Measurements from ENCODE around the gene PARVA.

Gene PARVA

DNA sequence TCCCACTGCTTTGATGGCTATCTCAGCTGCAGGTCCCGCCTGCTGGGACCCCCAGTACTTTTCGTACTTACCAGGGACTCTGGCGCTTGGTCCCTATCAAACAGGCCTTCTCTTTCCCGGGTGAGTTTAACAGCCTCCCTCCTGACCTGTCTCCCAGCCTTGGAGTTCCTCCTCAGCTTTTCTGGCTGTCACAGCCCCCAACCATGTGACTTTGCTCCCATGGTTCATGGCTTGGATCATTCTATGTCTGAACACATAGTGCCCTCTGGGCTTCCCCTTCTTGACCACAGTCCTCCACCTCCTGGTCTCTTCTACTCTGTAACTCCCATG is 56.9 kb downstream of the PARVA start:
- DNase-seq = no peak

DNA sequence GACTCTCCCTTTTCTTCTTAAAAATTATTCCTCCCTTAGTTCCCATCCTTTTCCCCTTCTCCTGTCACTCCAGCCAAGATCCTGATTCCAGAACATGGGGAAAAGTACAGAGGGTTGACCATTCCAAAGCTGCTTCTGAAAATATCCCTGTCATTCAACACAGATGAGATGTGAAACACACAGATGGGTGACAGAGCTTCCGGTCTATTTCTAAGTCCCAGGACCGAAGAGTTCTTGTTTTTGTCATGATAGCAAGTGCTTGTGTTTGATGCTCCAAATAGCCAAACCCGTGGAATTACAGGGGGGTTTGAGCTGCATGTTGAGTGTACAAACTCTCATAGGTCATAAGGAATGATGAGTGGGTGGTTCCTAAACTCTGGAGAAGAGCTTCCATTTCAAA is 57.9 kb downstream of the PARVA start:
- no peak for DNase-seq

DNA sequence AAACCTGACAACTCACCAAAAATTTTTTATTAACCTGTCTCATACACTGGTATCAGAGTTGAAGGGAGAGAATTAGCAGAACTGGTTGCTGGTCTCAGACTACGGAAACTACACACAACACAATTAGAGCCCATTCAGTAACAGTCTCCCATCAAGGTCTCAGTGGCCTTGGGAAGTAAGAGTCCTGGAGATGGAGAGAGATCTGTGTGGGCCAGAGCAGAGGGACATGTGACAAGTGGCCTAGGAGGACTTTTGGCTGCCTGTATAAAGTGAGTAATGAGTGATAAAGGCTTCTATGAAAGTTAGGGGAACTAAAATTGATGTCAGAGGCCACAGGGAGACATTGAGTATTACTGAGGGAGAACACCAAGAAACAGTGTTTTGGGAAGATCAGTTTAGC is 58.9 kb downstream of the PARVA start:
- DNase-seq = no peak

DNA sequence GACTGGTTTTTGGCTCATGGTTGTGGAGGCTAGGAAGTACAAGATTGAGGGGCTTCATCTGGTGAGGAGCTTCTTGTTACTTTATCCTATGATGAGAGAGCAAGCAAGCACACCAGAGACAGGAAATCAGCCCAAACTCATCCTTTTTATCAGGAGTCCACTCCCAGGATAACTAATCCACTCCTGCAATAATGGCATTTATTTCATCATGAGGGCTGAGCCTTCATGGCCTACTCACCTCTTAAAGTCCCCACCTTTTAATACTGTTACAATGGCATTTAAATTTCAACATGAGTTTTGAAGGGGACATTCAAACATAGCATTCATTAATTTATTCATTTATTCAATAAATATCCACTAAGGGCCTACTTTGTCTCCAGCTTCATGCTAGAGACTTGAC is 60.9 kb downstream of the PARVA start:
- no peak for DNase-seq

DNA sequence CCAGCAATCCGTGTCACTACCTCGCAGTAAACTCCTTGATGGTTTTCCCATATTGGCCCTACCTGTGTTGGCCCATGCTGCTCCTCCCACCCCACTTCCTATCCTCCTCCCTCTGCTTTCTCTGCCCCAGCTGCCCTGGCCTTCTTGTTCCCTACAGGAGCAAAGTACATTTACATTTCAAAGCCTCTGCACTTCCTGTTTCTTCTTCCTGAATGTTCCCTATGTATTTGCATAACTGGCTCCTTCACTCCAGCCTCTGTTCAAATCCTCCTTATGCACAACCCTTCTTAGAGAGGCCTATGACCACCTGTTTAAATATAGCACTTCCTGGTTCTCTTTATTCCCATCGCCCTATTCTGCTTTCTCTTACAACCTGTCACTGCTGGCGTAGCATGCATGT is 62.2 kb downstream of the PARVA start:
- no peak for DNase-seq

DNA sequence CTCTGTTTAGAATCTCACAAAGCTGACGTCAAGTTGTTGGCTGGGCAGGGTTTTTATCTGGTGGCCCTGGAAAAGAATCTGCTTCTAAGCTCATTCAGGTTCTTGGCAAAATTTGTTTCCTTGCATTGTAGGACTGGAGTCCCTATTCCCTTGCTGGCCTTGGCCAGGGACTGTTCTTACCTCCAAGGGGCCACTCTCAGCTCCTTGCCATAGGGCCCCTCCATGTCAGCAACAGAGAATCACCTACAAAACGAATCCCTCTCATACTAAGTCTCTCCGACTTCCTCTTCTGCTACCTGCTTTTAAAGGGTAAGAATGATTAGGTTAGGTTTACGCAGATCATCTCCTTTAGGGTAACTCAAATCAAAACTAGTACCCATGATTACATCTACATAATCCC is 63.2 kb downstream of the PARVA start:
- DNase-seq = no peak

DNA sequence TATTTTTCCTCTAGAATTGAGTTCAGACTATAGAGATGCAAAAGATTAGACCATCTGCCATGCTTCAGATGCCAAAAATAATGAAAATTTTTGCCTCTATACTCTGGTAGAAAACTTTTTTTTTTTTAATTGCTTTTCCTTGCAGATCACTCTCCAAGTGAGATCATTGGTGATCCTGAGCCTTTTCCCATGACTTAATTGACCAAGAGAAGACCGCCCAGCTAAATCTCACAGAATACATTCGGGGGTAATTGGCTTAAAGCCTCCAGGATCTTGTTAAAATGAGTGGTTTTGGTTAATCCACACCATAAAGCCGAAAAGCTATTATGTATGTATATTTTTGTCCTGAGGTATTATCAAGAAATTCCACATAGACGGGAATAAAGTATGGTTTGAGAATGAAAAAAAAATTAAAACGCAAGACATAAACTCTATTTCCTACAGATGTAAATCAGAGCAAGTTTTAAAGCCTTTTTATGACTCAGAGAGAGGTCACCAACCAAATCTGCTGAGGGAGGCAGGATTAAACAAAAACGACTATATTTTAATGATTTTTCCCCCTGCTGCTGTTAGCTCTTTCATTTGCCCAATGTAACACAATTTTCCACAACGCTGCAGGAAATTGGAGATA is 64.0 kb downstream of the PARVA start:
- no peak for DNase-seq

DNA sequence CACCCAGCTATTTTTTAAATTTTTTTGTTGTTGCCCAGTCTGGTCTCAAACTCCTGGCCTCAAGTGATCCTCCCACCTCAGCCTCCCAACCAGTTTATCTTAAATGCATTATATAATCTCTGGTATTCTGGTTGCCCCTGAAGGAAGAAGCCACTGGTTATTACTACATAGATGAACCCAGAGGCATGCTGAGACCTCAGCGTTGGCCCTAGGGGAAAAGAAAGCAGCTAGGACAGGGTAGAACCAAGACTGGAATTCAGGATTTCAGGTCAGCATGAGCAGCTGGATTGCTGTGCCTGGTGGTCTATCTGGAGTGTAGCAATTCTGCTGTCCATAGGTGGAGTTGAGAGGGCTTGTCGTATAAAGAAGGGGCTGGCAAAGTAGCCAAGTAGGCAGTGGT is 67.2 kb downstream of the PARVA start:
- no peak for DNase-seq

DNA sequence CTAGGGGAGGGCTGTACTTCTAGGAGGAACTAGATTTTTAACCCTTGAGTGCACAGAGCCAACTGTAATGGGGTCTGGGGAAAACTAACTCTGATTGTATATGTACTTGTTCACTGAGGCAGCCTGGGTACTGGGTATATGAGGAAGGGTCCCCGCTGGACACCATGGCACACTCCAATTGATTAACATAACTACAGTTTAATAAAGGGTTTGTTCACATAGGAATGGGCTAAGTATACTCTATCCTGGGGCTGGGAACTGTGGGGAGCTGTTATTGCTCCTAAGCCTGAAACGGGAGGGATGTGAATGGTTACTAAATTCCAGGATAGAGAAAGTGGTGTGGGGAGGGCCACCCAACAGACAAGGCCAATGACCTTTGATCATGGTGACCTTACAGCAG is 67.6 kb downstream of the PARVA start:
- no peak for DNase-seq

DNA sequence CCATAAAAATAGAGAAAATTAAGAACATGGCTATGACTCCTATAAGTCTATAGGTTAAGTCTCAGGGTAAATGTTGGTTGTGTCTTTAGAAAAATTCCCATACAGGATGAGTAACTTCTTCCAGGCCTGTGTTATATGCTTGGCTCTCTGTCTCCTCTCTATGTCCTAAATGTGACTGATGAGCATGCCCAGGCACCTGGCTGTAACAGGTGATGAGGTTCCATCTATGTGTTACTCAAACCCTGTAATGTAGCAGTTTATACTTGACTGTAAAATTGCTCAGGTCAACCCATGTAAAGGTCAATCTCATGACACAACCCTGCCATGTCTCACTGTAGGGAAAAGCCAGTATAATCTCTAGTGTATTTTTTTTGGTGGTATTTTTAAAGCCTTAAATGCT is 69.5 kb downstream of the PARVA start:
- no peak for DNase-seq

DNA sequence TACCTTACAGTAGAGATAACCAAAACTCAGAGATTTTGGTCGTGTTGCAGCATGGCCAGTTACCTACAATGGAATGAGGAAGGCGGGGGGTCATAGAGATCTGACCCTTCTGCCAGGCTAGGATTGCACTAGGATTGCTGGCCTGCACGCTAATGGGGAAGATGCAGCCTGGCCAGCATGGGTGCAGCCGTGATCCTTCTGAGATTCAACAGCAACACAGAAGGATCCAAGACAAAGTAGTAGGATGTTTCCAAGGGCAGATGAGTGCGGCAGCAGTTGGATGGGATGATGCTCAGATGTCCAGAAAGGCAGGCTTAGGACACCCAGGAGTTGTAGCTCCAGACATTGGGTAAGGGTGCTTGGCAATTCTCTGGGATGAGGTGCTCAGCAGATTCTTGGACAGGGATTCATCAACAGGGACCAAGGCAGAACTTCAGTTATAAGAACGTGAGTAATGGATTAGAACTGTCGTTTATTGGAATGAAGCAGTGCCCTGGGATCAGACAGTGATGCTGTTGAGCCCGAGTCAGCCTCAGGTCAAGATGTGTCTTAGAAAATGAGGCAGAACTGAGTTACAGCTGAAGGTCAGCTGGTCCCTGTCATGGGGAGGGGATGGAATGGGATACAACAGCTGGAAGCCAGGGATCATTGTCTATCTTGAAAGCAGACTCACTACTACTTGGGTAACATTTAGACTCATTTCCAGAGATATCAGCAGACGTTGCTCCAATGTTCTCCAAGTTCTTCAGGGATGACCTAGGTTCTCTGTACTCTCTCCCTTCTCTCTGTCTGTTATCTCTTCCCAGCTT is 71.0 kb downstream of the PARVA start:
- no peak for DNase-seq

DNA sequence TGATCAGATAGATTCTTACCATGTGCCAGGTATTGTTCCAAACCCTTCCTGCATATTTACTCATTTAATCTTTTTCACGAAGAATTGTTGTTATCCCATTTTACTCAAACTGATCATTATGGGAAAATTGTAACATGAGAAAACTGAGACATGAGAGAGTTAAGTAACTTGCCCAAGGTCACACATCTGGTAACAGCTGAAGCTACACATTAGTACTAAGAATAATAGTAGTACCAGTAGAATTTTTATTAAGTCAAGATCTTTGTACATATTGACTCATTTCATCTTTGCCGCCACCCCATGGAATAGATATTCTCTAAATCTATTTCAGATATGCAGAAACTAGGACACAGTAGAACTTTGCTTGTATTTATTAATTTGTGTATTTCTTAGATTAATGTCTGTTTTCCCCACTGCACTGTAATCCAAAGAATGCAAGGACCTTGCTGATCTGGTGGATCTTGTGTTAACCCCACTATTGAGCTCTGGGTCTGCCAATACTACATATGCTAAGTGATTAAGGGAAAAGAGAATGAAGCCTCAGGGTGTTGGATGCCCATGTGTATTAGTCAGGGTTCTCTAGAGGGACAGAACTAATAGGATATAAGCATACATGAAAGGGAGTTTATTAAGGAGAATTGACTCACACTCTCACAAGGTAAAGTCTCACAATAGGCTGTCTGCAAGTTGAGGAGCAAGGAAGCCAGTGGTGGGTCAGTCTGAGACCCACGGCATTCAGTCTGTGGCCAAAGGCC is 72.8 kb downstream of the PARVA start:
- DNase-seq = no peak

DNA sequence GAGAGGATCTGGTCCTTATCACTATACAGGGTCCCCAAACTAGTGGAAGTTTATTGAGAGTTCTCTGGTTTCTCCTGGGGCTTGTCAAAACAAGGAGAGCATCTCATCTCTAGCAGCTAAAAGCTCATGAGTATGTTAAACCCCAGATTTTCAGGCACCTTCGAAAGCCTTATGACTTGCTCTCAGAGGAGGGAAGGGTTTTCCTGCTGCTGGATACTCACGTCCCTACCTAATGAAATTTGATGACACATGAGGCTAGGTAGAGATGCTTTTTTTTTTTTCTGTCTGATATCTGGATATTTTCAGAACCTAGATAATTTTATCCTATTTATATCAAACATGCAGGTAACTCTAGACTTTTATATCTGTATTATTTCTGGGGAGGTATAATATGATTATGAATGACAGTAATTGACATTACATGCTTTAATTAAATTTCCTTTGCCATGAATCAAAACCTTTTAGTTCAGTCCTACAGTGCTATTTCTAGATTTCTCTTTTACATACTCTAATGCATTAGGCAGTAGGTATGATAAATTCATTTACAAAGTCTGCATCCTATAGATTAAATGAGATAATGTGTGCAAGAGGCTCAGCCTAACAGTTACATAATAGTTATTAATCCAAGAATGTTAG is 73.9 kb downstream of the PARVA start:
- no peak for DNase-seq

DNA sequence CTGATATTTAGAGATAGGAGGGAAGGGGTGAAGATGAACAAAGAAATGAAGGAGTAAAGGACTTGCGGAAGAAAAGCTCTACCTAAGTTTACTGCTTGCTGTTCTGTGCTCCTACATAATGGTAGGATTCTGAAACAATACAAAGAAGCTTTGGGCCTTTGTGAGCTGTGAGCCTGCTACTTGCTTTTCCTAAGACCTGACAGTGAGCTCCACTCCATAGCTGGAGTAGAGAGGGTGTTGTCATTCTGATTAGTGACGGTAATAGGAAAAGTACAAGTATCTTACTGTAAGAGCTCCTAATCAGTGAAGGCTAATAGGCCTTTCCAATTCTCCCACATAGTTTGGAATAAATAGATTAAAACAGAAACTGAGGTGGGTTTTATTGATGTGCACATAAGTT is 75.9 kb downstream of the PARVA start:
- DNase-seq = no peak

DNA sequence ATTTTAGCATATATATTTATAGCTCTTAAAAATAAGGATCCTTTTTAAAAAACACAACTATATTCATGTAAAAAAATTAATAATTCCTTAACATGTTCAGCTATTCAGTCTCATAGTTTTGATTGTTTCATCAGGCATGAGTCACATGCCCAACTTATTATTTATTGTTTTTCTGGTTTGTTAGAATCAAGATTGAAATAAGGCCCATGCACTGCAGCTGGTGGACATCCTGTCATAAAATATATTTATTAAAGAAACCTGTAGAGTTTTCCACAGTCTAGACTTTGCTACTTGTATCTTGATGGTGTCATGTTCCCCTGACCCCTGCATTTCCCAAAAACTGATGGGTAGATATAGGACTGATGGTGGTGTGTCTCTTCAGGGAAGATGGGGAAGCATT is 77.4 kb downstream of the PARVA start:
- DNase-seq = no peak

DNA sequence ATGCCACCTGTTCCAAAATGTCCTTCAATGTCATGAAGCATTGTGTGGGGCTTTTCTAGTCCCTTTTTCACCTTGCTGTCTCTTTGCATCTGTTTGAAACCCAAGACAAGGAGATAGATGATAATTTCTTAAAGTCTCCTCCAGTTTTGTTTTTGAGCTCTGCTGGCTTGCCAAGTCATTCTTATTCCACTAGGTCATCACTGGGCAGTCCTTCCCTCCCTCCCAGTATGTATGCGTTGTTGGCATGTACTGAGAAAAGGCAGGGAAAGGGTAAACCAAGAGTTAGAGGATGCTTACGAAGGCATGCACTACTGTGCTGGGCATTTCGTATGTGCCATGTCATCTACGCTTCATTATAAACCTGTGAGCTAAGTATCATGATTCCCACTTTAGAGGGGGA is 78.6 kb downstream of the PARVA start:
- DNase-seq = no peak

DNA sequence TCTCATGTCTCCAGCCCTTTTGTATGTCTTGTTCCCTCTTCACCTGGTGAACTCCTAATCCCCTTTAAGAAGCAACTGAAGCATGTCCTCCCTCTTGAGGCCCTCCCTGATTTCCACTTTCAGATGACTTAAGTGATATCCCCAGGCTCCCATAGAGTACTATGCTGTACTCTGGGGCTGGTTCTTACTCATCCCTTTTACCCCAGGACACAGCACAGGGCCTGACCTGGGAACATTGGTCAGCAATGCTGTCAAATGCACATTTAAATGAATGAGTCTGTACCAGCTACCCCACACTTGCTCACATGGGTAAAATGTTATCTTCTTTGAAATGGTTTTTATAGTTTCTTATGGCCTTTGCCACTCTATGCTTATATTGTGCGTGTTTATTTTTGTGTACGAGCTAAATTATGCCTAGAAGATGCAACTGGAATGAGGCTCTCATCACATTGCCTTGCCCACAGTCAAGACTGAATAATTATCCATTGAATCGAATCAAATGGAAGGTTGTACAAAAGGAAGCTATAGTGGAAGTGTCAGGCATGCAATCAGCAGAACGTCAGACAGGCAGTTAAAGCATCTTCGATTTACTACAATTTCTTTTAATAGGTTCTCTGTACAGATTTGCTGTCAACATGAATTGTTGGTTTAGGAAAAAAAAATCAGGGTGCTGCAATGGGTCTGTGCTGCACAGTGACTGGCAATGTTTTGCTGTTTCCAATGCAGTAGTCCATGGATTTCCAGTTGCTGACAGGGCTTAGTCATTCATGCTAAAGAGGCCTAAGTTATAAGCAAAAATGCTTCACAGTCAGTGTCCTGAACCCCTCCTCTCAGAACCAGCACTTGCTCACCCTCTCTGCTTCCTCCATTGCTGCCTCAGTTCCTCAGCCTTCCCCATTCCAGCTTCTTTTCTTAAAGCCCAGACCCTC is 79.5 kb downstream of the PARVA start:
- no peak for DNase-seq

DNA sequence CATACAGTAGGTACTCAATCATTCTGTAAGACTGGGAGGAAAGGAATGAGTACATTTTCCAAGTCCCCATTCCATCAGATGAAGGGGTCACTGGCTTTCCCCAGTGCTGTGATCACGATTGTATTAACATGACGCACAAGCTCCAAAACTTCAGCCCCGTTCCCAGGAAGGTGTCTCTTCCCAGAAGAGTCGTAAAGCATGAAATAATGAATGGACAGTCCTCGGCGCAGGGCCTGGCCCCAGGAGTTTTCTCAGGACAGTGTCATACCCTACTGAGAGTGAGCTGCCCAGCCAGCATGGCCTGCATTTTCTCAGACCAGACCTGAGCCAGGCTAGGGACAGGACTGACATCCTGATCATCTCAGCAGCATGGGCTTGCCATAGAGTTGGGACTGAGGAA is 80.7 kb downstream of the PARVA start:
- DNase-seq = no peak

DNA sequence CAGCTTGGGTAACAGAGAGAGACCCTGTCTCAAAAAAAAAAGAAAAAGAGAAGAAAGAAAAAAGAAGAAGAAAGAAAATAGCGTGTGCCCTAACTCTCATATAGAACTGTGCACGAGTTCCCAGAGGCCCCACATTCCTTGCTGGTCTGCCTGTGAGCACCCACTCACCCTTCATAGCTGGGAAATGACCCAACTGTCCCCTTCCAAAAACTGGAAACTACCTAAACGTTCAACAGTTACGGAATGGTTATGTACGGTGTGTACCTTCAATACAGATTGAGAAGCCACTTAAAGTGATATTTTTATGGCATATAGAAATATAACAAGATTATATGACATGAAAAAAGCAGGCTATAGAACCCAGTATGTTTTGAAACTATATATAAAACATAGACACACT is 82.0 kb downstream of the PARVA start:
- no peak for DNase-seq

DNA sequence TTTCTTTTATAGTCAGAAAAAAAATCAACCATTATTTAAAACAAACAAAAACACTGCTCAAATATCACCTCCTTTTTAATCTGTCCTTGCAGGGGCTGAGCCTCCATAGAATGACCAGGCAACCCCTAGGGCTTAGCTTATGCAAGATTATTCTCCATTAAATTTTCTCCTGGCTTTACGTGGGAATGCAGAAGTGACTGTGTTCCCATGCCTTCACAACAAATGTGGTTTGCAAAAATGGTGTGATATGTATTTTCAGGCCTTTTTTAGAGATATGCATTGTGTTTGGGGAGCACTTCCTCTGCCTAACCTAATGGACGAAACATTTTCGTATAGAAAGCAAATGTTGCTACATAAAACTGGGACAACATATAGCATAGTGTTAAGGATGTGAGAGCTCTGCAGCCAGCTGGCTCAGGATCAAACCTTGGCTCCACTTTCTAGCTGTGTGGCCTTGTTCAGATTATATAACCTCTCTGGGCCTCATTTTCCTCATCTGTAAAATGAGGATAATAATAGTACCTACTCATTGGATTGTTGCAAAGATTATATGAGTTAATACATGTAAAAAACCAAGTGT is 82.6 kb downstream of the PARVA start:
- DNase-seq = no peak

DNA sequence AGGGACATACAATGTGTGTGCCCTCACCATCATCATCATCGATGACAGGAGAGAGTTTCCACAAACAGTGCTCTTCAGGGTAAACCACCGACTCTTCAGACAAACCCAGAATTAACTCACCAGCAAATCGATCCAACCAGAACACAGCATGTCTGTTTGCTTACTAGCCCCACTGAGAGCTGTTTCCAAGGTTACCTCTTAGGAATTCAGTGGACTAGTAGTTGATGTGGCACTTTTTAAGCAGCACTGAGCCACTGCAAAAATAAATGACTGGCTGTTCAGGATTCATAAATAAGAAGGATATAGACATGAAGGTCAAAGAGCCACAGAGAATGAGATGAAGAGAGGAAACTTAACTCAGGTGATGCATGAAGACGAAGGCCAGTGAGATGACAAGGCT is 83.1 kb downstream of the PARVA start:
- DNase-seq = no peak

DNA sequence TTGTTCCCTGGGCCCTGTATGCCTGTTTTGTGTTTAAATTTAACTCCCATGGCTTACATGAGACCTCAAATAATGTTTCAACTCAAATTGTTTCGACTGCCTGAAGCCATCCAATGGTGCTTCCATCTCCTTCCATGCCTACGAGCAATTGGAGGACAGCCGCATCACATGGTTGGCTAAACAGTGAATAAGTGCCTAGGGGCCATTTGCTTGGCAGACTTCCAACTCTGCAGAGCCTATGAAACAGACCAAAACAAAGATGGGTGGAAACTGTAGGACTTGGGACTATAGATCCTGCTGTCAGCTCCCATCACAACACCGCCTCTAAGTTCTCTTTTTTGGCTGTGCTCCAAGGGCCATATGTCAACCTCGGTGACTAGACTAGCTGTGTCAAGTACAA is 84.1 kb downstream of the PARVA start:
- DNase-seq = no peak

Measured in stimulated activated CD4-positive, alpha-beta T cell treated with anti-CD3 and anti-CD28 coated beads, Interleukin-4, amount 100 ng/mL, for 4 hours (primary cell).